ENCODE measurements around the gene PLXNA2. TPM values are rescaled to one million over a fixed set of nuclear protein-coding genes. Genes with fewer than 3 reads are reported as not detected.
A peak's percentile ranks its signal among the peaks of the same experiment; 100 is the strongest.

The PLXNA2 gene
- total RNA-seq, 1 donor from 2014 or later = 38.3 TPM

- peak; percentile 70 to 84 for DNase-seq (ENCODE audit: extremely low spot score in 2 of 2)
- Histone ChIP-seq H3K9me3 (no peaks in the 10 kb centered on the region), H3K27me3 (no peaks in the 10 kb centered on the region), H3K4me3 (no peak overlapping the region), H3K27ac (no peak overlapping the region), H3K4me1 (no peaks in the 10 kb centered on the region), H3K36me3 (no peaks in the 10 kb centered on the region)
- intact Hi-C loops (cut with DNase I) = no loop called here
- TF ChIP-seq POLR2A (IDR thresholded peaks at IDR 0.05) = no peak
- no peak for TF ChIP-seq CTCF (IDR thresholded peaks at IDR 0.05)
- no peak for TF ChIP-seq POLR2AphosphoS5 (IDR thresholded peaks at IDR 0.05; ENCODE audit: insufficient read depth in 1 of 2, low read depth in 1 of 2)
Observed at GRCh38 chr1:207985996-207986395, 258.2 kb downstream of the PLXNA2 start.

DNA sequence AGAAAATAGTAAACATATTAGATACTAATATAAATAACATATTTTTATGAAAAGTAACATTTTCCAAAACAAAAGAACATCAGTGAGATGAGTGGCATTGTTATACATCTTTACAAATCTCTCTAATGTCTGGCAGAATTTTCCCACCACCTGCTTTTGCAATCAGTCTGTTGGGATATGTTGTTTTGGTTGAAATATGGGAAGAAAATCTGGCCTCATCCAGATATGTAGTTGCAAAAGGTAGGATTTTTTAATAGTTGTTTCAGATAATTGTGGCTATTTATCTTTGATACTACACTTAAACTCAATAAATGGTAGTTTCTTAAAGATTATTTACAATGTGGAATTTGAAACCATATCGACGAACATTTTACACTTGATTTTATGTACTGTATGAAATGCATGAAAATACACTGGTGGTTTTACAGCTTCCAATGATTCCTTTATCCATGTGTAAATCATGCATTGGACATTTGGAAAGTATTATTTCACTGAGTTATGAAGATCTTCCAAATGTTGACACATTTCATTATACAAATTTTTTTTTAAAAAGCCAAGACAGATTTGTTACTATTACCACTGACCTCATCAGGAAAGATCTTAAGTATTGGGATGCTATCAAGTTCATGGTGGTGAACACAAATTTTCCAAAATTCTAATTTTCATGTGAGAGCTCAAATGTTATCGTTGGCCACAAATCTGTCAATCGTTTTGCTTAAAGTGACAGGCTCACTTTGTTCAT lies 259.2 kb downstream of the PLXNA2 start:
- no peaks in the 10 kb centered on the region for H3K36me3 ChIP-seq
- TF ChIP-seq POLR2A (IDR thresholded peaks at IDR 0.05) (no peak), CTCF (IDR thresholded peaks at IDR 0.05) (no peak), POLR2AphosphoS5 (IDR thresholded peaks at IDR 0.05; ENCODE audit: insufficient read depth in 1 of 2, low read depth in 1 of 2) (no peak)
- intact Hi-C loops (cut with DNase I) = no loop called here
- no peak for DNase-seq (ENCODE audit: extremely low spot score in 2 of 2)
- H3K4me3 ChIP-seq = no peak overlapping the region
- H3K27ac ChIP-seq = no peak overlapping the region
- no peaks in the 10 kb centered on the region for H3K27me3 ChIP-seq
- no peaks in the 10 kb centered on the region for H3K9me3 ChIP-seq
- no peaks in the 10 kb centered on the region for H3K4me1 ChIP-seq

- intact Hi-C loops (cut with DNase I) = no loop called here
- Histone ChIP-seq H3K4me3 (no peak overlapping the region), H3K27ac (no peak overlapping the region), H3K4me1 (no peaks in the 10 kb centered on the region), H3K36me3 (no peaks in the 10 kb centered on the region), H3K9me3 (no peaks in the 10 kb centered on the region), H3K27me3 (no peaks in the 10 kb centered on the region)
- TF ChIP-seq POLR2A (IDR thresholded peaks at IDR 0.05) (no peak), CTCF (IDR thresholded peaks at IDR 0.05) (no peak), POLR2AphosphoS5 (IDR thresholded peaks at IDR 0.05; ENCODE audit: insufficient read depth in 1 of 2, low read depth in 1 of 2) (no peak)
- DNase-seq (ENCODE audit: extremely low spot score in 2 of 2) = peak; percentile 61 to 67
Observed at GRCh38 chr1:207983044-207983635, 261.0 kb downstream of the PLXNA2 start.

DNA sequence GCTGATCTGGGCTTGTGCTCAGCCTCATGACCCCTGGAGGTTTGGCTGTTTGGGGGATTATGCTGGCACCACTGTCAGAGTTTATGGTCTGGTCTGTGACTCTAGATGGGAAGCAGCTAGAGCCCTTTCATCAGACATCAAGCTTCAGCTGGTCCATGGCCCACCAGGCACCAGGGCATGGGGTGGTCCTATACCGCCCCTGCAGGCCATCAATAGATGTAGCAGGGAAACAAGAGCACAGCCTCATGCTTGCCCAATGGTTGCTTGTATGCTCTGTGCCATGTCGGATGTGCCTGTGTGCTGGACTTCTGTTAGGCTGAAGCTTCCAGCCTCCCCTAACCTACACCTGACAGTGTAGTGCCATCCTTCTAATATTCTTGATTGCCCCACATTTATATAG lies 262.2 kb downstream of the PLXNA2 start:
- Histone ChIP-seq H3K27ac (no peak overlapping the region), H3K9me3 (no peaks in the 10 kb centered on the region), H3K4me1 (no peaks in the 10 kb centered on the region), H3K27me3 (no peaks in the 10 kb centered on the region), H3K4me3 (no peak overlapping the region), H3K36me3 (no peaks in the 10 kb centered on the region)
- TF ChIP-seq POLR2A (IDR thresholded peaks at IDR 0.05) (no peak), POLR2AphosphoS5 (IDR thresholded peaks at IDR 0.05; ENCODE audit: insufficient read depth in 1 of 2, low read depth in 1 of 2) (no peak), CTCF (IDR thresholded peaks at IDR 0.05) (no peak)
- intact Hi-C loops (cut with DNase I) = no loop called here
- DNase-seq (ENCODE audit: extremely low spot score in 2 of 2) = peak in 1 of 2 donors; percentile 61

DNA sequence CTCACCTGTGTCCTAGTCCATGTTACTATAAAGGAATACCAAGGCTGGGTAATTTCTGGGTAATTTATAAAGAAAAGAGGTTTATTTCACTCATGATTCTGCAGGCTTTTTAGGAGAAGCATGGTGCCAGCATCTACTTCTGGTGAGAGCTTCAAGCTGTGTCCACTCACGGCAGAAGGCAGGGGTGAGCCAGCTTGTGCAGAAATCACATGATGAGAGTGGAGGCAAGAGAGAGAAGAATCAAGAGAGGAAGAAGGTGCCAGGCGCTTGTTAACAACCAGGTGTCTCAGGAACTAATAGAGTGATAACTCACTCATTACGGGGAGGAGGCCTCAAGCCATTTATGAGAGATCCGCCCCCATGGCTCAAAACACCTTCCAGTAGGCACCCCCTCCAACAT lies 265.7 kb downstream of the PLXNA2 start:
- no peaks in the 10 kb centered on the region for H3K36me3 ChIP-seq
- no peaks in the 10 kb centered on the region for H3K9me3 ChIP-seq
- H3K4me1 ChIP-seq = no peaks in the 10 kb centered on the region
- intact Hi-C loops (cut with DNase I) = no loop called here
- DNase-seq (ENCODE audit: extremely low spot score in 2 of 2) = peak in 1 of 2 donors; percentile 49
- TF ChIP-seq CTCF (IDR thresholded peaks at IDR 0.05) = no peak
- no peak for TF ChIP-seq POLR2A (IDR thresholded peaks at IDR 0.05)
- no peak for TF ChIP-seq POLR2AphosphoS5 (IDR thresholded peaks at IDR 0.05; ENCODE audit: insufficient read depth in 1 of 2, low read depth in 1 of 2)
- no peak overlapping the region for H3K27ac ChIP-seq
- no peaks in the 10 kb centered on the region for H3K27me3 ChIP-seq
- H3K4me3 ChIP-seq = no peak overlapping the region

Measured in vagina (tissue), 2 donors.